Esophagus squamous epithelium (tissue), 4 donors: ENCODE data around the gene LAMTOR1.

Experiments
- POLR2A ChIP-seq, 4 donors: fragments of 450-650 bp; IDR thresholded peaks; one replicate each; pipeline ENCODE4 v1.6.1; 2017; ENCODE audit warnings: antibody characterized with exemption in 4 of 4, mild to moderate bottlenecking in 4 of 4, moderate library complexity in 3 of 4
- TF ChIP-seq, protein P1 (sequence below), 6 experiments: fragments of 450-650 bp in 4 of 6; fragments of 200-600 bp in 2 of 6; sonication (generic) in 2 of 6; IDR thresholded peaks; one replicate each; pipeline ENCODE4 v1.5.1; 2016 to 2019; ENCODE audit warnings: antibody characterized with exemption in 6 of 6, mild to moderate bottlenecking in 4 of 6, moderate library complexity in 4 of 6

DNA sequence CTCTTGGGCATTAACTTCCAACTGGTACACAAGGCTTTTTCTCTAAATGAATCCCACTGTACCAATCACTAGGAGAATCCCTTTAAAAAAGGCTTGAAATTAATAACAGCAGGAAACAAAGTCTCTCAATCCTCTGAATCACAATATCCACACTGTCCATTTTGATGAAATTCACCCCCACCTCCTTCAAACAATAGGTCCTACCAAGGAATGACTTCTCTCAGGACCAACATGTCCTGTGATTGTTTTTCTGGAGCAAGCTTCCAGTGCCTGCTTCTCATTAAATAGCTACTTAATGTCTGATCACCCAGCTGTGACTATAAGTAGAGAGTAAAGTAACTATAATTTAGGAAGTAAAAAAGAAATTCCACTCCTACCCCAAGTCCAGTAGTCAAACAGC is 35.8 kb downstream of the LAMTOR1 start:
- TF ChIP-seq, protein P1, sequence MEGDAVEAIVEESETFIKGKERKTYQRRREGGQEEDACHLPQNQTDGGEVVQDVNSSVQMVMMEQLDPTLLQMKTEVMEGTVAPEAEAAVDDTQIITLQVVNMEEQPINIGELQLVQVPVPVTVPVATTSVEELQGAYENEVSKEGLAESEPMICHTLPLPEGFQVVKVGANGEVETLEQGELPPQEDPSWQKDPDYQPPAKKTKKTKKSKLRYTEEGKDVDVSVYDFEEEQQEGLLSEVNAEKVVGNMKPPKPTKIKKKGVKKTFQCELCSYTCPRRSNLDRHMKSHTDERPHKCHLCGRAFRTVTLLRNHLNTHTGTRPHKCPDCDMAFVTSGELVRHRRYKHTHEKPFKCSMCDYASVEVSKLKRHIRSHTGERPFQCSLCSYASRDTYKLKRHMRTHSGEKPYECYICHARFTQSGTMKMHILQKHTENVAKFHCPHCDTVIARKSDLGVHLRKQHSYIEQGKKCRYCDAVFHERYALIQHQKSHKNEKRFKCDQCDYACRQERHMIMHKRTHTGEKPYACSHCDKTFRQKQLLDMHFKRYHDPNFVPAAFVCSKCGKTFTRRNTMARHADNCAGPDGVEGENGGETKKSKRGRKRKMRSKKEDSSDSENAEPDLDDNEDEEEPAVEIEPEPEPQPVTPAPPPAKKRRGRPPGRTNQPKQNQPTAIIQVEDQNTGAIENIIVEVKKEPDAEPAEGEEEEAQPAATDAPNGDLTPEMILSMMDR (IDR thresholded peaks at IDR 0.05): no peak
- TF ChIP-seq POLR2A (IDR thresholded peaks at IDR 0.05): no peak
